Transverse colon (tissue), 3 donors: ENCODE measurements around the gene RAD23A.

Source experiments
- CTCF ChIP-seq, 5 experiments: fragments of 200-600 bp in 3 of 5; fragments of 450-650 bp in 2 of 5; sonication (generic) in 3 of 5; IDR thresholded peaks; 1 replicate in 2 of 5; 2 replicates in 3 of 5; pipeline ENCODE4 v1.5.1; 2016 to 2017; ENCODE audit warnings: antibody characterized with exemption in 5 of 5, inconsistent platforms in 3 of 5, mild to moderate bottlenecking in 2 of 5, moderate library complexity in 1 of 5
- POLR2A ChIP-seq: fragments of 450-650 bp; IDR thresholded peaks from one replicate; pipeline ENCODE4 v1.6.1; 2016; ENCODE audit warnings: antibody characterized with exemption, mild to moderate bottlenecking, moderate library complexity

- TF ChIP-seq CTCF (IDR thresholded peaks at IDR 0.05) (no peak), POLR2A (peak; percentile 100)
Observed at GRCh38 chr19:12937927-12938778, 7.5 kb upstream of the RAD23A start, which contains the start of gene CALR.
